HG03354 (cell line): ENCODE measurements around the gene SLC1A2.
A peak's percentile ranks its signal among the peaks of the same experiment; 100 is the strongest.

ENCODE experiments used
- ATAC-seq: cut with Tn5 transposase; IDR thresholded peaks from one replicate; pipeline ENCODE4 v1.9.1; 2021; ENCODE audit warnings: mild to moderate bottlenecking; ENCODE audit not compliant: unreplicated experiment, poor library complexity, severe bottlenecking

Gene SLC1A2

DNA sequence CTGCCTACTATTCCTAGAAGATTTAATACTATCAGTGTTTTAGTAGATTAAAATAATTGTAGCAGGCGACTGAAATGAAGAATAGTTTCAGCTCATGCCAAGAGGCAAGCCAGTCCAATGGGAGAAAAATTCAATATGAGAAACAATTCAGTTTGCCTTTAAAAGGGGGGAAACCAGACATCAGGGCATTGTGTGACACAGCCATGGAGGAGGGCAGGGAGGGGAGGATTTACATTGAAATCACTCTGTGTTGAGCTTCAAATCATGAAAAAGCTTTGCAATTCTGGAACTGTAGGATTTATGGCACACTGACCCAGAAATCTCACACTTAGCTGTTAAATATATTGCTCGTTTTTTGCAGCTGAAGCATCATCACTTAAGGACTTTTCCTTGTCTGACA lies 4.6 kb downstream of the SLC1A2 start:
- ATAC-seq, result no peak

DNA sequence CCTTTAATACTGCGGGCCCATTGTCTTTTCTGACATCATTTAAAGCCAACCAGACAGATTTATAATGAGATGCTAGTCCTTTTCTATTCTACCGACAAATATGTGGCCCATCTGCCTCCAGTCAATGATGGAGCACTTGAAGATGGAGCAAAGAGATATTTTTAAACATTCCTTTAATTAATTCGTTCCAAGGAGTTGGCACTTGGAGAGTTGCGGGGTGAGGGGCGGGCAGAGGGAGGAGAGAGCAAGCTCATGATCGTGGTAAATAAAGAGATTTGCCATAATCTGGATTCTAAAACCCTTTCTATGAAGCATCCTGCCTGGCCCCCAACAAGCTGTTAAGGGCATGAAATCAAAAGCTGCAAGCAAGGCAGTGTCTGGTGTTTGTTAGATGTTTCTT lies 5.0 kb downstream of the SLC1A2 start:
- no peak for ATAC-seq

DNA sequence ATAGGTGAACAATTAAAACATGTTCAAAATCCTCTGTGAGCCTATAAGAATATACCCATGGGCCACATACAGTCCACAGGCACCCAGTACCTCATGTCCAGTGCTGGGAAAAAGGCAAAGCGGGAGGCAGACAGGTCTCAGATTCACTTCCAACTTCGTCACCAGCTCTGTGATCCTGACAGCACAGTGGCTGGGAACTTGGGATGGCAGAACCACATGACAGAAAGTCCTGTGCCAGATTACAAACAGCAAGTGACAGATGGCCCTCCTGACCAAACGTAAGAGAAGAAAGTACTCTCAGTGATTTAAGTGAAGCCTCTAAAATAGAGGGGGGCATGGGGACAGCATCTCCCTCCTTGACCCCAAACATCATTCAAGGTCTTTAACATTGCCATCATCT lies 5.8 kb downstream of the SLC1A2 start:
- ATAC-seq, result no peak

DNA sequence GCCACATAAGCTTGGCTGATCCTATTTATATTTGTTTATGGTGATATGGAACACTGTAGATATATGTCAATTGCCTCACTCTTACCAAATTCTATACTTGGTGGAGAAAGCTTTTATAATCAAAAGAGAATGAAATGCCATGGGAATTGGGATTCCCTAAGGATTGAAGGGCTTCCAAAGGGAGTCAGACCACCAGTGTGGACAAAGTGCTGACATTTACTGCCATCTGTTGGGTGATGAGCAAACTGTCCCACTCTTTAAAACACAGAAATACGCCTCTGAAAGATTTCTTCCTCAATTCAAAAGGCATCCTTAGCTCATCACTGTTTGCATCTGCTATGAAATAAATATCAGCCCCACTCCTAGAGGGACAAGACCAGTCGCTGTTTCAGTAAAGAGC lies 7.1 kb downstream of the SLC1A2 start:
- no peak for ATAC-seq

DNA sequence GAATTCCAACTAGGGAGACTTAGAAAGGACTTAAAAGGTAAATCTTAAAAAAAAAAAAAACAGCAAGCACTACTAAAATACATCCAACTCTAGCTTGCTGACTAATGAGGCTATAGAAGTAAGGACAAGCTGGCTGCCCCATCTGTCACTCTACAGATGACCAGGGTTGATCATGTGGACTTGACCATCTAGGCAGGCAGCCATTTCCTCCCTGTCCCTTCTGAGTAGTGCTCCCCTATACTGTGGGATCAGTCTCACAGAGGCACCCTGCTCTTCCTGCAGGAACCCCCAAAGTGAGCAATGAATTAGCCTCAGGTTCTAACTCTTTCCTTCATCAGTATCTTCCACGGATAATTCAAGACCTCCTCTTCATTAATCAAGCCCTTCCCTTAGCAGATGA lies 12.3 kb downstream of the SLC1A2 start:
- no peak for ATAC-seq

DNA sequence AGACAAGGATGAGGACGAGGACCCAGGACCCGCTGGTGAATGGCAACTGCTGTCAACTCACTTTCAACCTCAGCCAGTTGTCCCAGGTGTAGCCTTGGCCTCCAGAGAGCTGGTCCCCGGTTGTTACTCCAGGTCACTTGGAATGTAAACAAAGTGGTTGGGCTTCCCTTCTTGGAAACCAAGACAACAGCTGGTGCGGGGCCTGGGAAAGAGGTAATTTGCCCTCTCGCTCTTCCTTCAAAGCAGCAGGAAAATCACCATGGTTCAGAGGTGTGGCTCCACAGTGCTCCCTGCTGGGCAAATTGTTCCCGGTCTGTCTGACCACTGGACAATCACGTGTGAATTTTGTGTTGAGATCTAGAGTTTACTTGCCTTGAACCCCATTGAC lies 15.0 kb downstream of the SLC1A2 start:
- no peak for ATAC-seq

DNA sequence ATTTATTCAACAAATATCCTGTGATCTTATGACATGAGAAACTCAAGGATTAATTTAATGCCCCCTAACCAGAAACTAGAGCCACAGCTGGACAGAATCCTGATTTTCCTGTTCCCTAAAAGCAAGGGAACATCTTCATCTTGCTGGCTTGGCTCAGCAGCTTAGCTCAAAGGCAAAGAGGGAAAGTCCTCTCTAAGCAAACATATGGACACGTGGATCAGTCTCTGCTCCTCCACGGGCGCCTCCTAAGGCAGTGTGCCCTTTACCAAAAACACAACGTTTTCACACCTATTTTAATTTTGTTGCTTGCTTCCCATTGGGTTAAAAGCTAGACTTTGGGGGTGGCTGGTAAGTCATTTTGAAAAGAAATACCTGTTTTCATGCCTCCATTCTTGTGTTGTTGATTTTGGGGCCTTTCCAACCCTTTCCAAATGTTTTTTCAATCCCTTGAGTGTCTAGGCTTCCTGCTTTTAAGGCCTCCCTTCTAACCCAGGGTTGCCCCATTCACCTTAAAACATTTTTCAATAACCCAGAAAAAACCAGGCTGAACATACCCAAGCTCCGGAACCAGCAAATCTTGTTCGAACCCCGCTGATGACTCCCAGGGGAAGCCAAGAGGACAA lies 15.5 kb downstream of the SLC1A2 start:
- ATAC-seq, result no peak

DNA sequence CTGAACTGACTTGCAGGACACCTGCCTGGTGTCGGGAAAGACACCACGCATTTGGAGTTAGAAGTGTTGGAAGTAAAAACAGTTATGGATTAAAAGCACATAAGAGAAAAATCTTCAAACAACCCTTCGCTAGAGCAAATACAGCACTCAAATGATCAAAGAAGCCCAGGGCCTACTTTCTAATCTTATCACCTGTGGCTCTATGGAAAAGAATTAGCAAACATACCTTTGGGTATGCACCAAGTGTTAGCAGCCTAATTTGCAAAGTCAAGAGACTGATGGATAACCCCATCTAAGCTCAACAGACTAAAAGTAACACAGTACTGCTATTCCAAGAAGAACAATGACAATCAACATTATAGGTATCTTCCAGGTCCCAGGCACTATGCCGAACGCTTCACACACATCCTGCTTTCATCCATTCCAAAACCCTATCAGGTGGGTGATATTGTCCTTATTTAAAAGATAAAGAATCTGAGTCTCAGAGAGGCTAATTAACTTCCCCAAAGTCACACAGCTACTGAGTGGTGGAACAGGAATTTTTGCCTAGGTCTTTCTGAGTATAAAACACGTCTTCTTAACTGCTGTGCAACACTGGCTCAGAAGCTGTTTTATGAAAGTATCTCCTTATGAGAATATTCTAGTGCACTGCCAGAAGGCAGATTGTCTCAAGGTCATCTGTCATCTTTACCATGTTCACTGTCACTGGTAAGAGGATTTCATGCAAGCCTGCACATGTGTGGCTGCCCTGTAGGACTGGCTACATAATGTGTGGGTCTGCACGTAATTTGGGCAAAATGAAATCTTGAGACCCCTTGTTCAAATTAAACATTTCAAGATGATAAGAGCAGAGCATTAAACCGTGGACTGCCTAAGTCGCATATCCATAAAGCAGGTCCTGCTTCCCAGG lies 16.4 kb downstream of the SLC1A2 start:
- no peak for ATAC-seq

DNA sequence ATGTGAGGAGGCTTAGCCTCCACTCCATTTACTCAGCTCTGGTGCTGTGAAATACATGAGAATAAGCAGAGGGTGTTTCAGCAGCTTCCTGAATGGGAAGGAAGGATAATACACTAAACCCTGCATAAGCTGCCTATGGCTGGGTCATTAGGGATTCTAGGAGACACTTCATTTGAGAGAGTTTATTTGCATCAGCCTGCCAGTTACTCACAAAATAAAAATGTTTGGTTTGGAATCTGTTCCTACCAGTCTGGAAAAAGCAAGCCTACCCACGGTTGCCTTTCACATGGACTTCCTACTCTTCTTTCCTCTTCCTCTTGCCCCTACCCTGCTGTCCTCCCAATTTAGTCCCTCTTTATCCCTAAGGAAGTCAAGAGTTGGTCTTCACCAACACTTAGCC lies 20.5 kb downstream of the SLC1A2 start:
- ATAC-seq, result no peak

DNA sequence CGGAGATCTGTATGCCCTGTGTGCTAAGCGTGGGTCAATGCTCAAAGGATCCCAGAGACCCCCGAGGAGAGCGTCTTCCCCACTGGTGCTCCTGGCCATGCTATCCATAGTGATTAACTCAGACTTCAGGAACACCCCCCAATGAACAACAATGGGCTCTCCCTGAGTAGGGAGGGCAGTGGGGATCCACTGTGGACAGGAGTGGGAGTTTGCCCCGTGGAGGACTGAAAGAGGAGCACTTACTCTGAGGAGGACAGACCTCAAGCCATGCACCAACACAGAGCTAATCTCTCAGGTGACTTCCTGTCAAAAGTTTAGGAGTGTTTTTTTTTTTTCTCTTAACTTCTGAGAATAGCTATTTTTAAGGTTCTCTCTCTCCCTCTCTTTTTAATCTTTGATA lies 24.4 kb downstream of the SLC1A2 start:
- no peak for ATAC-seq

DNA sequence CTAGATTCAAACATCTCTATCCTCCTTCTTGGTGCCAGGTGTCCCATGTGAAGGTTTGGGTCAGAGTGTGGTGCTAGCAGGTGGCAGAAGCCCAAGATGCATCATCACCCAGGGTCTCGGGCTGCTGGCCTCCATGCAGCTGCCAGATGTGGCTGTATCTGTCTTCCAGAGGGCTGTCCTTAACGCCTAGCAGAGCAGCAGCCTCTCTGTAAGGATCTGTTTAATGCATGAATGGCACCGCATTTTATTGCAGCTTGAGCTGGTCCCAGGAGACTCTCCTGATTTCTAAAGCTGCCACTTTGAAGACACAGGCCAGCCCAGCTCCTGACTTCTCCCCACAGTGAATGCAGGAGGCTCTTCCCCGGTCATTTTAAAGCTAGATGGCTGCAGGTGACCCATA lies 26.3 kb downstream of the SLC1A2 start:
- no peak for ATAC-seq

DNA sequence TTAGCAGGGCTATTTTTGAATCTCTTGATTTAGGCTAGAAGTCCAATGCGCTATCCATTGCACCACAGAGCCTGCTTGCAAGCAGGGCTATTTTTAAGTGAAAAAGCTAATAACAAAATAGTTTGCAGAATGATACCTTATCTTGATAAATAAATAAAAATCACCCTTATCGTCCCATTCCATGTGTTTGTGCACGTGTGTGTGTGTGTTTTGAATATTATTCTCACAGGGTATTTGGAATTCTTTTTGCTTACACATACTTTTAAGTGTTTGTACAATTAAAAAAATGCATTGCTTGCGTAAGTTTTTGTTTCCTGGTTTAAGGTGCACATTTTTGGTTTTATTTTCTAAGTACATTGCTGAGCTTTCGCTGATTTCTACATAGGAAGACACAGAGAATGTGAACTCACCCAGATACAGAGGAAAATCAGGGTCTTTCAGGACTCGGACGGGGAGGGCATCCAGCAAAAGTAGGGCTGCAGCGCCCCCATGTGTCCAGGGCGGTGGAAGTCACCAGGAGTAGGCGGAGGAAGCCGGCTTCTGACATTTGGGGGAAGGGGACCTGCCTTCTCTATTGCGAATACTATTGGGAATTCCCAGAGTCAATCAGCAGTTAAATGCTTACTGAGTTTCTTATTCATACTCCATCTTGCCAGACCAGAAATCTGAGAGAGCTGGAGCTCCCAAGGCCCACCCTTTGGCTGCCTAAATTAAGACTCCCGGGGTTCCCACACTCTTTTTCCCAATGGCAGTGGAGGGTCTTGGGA lies 27.3 kb downstream of the SLC1A2 start:
- peak; percentile 57 for ATAC-seq

DNA sequence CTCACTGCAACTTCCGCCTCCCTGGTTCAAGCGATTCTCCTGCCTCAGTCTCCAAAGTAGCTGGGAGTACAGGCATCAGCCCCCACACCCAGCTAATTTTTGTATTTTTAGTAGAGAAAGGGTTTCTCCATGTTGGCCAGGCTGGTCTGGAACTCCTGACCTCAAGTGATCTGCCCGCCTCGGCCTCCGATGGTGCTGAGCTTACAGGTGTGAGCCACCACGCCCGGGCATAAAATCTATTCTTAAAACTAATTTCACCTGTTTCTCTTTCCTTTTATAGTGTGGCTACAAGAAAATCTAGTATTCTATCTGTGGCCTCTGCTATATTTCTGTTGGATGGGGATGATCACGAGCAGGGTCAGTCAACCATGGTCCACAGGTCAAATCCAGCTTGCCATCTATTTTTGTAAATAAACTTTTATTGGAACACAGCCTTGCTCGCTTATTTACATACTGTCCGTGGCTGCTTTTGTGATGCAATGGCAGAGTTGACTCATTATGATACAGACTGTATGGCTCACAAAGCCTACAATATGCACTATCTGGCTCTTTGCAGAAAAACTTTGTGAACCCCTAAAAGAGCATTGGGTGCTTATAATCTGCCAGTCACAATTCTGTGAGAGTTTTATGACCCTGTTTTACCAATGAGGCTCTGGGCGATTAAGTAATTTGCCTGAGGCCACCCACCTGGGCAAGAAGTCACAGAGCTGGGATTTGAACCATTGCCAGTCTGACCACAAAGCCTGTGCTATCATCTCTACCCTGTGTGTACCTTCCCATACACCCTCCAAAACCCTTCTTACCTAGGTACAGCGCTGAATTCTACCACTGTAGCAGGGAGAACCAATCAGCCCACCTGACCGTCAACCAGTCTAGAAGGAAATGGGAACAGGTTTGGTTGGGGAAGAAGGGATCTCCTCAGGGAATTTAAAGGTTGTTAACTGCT lies 28.3 kb downstream of the SLC1A2 start:
- peak; percentile 92 for ATAC-seq

DNA sequence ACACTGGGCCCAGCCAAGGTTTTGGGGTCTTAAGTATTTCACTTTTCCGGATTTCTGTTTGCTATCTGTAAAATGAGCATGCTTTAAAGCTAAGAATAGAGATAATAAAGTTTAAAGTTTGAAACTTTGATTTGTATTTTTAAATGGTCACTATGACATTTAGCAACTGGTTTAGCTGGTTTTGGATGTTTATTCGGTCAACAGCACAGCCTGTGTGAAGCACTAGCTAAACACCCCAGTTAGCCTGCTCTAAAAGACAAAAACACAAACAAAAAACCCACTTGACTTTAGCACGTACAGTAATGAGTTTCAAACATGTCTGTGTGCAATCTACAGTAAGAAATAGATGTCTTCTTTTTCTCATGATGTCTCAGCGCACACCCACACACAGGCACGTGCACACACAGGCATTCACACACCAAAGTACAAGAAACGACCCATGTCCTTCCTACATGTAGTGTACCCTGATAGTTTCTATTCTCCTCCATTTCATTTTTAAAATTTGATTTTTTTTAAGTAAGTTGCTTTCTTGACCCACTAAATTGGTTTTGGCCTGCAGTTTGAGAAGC lies 29.4 kb downstream of the SLC1A2 start:
- ATAC-seq, result no peak

DNA sequence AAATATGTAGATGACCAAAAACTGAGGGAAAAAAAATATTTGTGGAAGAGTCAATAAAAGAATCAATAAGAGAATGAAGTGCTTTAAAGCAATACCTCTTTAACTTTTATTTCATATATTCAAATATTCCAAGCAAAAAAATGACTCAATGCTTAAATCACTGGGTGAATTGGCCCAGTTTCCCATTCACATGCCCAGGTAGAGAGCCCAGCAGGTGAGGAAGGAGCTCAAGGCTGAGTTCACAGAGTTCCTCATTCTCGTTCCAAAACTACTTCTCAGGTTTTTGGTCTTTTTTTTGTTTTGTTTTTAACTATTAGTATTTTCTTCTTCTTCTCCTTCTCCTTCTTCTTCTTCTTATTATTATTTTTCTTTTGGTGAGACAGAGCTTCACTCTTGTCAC lies 30.2 kb downstream of the SLC1A2 start:
- ATAC-seq, result no peak

DNA sequence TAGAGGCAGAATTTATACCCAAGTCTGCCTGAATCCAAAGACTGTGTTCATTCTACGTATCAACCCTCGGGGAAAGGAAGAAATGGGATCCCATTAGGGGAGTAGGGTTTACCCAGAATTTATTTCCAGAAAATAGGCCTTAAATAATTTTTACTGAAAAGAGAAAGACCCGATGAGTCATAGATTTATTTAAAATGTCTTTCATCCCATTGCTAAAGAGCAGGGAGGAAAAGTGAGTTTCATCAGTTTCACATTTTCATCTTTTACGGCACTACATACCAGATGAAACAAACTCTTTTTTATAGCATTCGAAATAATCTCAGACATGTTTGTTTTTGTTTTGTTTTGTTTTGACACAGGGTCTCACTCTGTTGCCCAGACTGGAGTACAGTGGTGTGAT lies 31.3 kb downstream of the SLC1A2 start:
- ATAC-seq, result no peak

DNA sequence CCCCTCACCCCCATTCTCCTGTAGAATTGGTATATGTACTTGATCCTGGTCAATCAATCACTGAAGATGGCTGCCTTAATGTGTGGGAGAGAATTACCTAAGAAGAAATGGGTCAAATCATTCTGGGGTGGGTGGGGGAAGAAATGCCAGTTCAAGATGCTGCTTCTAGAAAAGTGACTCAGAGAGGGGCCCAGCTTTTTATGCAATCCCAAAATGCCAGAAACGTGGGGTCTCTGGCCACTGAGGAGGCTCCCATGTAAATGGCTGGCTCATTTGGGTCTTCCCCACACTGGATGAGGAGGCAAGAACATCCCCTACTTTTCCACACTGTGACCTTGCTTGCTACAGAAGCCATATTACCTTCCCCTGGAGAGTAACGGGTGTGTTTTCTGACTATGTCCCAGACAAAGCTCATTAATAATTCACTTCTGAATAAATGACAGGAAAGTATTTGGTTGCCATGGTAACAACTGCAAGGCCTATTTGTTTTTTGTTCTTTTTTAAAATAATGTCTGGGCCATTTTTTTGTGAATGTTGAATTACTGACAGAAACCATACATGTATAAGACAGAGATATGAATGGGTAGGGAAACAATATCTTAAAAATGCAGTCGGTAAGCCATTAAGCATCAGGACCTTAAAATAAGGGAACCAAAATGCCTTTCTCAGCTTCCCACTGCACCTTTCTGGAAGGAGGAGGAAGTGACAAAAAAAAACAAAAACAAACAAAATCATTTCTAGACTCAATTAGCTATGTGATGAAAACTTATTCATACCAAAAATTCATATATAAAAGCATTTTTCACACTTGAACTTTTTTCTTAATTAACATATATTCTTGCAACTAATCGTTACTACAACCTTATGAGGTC lies 32.0 kb downstream of the SLC1A2 start:
- ATAC-seq, result no peak

DNA sequence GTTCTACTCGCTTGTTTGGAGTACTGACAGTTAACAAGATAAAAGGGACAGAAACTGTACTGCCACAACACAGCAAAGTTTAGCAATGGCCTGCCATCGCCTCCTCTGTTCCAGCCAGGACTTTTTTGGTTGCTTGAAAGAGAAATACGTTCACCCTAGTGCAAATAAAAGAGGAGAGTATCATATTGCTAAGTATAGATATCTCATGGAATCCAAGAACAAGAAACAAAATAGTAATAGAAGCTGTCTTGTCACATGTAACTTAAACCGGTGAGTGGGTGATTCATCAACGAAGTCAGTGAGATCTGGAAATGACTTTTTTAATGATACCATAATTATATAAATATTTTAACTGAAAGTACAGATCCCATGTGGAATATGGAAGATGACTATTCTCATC lies 35.4 kb downstream of the SLC1A2 start:
- ATAC-seq, result no peak
